ENCODE results near the gene SEPTIN6.

SEPTIN6 gene

DNA sequence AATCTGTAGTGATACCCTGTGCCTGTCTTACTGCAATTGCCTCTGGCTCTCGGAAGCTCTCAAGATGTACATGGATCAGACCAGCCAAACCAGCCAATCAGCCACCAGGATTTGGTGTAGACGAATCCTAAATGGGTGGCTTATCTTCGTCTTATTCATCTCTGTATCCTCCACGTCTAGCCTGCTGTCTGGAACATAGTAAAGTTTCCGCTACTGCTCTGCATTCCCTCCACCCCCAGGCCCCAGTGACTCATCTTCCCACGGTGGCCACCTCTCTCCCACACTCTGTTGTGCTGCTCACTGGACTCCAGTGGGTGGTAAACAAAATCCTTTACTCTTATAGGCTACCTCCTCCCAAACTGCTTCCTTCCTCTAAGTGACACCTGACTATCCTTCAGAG is 37.8 kb downstream of the SEPTIN6 start:
- no peak overlapping the region for H3K4me3 ChIP-seq (ENCODE audit: low read depth, low read length)

DNA sequence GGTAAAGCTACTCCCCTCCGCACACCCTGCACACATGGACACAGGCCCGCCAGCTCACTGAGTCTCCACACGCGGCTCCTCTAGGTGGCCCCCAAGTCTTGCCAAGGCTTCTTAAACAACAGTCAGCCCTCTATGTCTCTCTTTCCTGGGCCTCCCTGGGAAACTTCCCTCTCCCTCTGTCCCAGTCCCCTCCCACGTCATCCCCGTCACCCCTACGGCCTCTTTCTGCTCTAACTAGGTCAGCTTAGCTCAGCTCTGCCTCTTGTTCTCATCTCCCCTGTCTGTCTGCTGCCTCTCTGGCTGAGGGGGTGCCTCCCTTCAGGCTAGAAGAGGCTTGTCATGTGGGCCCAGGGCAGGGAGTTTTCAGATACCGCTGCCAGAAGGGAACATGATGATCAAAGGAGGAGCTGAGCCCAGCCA is 38.8 kb downstream of the SEPTIN6 start:
- H3K4me3 ChIP-seq (ENCODE audit: low read depth, low read length): no peak overlapping the region

DNA sequence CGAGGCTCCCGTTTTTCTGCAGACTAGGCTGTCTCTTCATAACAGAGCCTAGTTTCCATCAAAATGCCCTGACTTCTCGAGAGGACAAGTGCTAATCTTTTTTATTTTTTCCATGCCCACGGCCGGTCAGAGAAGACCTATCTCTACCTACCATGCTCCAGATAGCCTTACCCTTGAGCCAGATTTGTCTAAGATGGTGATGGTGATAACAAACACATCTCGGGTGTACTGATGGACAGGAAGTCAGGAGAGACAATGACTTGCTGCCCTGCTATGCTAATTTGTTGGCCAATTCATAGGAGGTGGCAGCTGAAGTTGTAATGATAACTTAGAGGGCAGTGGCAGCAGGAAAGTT is 44.6 kb downstream of the SEPTIN6 start:
- H3K4me3 ChIP-seq (ENCODE audit: low read depth, low read length): no peak overlapping the region

DNA sequence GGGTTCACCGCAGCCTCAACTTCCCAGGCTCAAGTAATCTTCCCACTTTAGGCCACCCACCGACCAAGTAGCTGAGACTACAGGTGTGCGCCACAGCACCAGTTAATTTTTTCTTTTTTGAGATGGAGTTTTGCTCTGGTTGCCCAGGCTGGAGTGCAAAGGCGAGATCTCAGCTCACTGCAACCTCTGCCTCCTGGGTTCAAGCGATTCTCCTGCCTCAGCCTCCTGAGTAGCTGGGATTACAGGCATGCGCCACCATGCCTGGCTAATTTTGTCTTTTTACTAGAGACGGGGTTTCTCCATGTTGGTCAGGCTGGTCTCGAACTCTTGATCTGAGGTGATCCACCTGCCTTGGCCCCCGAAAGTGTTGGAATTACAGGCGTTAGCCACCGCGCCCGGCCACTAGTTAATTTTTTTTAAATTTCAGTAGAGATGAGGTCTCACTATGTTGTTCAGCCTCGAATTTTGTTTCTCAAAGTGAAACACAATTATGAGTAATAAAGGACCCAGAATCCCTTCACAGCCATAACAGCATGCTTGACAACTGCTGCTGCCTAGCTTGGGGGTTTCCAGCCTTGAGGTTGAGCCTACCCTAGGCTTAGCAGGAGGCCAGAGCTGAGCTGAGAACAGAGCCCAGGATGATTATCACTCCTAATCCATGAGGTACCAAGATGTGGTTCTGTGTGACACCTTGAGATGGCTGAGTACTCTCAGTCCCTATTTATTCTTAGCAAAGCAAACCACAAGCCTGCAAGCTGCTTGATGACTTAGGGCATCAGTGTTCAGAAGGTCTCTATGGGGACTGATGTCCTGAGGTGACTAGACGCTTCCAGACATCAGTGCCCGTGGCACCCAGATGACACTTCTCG is 45.2 kb downstream of the SEPTIN6 start:
- H3K4me3 ChIP-seq (ENCODE audit: low read depth, low read length): no peak overlapping the region

DNA sequence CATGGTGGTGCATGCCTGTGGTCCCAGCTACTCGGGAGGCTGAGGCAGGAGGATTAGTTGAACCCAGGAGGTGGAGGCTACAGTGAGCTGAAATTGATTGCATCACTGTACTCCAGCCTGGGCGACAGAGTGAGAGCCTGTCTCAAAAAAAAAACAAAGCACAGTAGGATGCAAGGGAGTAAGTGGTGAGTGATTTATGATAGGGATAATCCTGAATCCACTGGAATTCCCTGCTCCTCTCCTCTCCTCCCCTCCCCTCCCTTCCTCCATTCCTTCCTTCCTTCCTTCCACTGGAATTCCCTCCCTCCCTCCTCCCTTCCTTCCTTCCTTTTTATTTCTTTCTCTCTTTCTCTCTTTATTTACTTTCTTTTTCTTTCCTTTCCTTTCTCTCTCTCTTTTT is 45.9 kb downstream of the SEPTIN6 start:
- H3K4me3 ChIP-seq (ENCODE audit: low read depth, low read length): no peak overlapping the region

DNA sequence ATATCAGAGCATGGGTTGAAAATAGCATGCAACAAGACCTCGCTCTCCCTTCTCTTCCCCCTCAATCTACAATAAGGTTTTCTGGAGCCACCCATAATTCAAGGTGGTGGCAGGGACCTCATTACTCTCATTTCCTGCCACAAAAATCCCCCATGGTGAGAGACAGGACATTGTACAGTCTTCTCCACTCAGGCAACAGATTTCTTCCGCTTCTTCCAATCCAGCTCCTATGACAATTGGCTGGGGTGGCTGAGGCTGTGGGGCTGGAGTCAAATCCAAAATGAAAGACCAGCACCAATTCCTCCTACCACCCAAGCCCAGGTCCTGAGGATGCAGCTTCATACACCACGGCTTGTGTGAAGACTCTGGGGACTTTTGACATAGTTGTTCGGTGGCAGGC is 46.5 kb downstream of the SEPTIN6 start:
- H3K4me3 ChIP-seq (ENCODE audit: low read depth, low read length): no peak overlapping the region

DNA sequence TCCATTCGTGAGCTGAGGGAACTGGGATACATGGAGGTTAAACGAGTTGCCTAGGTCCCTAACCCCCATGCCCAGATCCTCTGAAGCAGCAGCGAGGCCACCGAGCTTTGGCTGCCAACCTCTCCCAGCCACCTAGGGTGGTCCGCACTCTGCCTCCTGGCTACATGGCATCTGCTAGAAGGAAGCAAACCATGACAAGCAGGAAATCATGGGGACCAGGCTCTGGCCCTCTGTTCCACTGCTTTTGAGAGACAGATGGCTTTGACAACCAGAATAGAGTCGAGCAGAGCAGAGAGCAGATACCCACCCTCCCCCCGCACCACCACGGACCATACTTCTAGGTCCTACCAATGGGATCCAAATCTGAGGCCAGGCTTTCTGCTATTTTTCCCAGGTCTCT is 49.3 kb downstream of the SEPTIN6 start:
- H3K4me3 ChIP-seq (ENCODE audit: low read depth, low read length): no peak overlapping the region

All from iPS-11a (cell line).